Fibroblast of lung (primary cell): ENCODE results near the gene TEX12. TPM values are rescaled to one million over a fixed set of nuclear protein-coding genes. Genes with fewer than 3 reads are reported as not detected.
"Not testable (repeated sequence)": the region's sequence is repeated elsewhere in the genome, so short reads cannot be mapped to it uniquely, and the experiment has no call there.

Experiments
- DNase-seq, 2 donors: peaks; one replicate each; pipeline versions ENCODE4 v3.0.0 to v3.0.0-alpha.2; 2010; ENCODE audit warnings: low read depth in 2 of 2
- H2AFZ ChIP-seq: 2 replicates; pipeline ENCODE4 v1.5.1; 2012; ENCODE audit warnings: low read length, control low read depth, inconsistent platforms
- H3K27ac ChIP-seq: 2 replicates; pipeline ENCODE4 v1.5.1; 2011; ENCODE audit warnings: low read length, control low read depth; ENCODE audit not compliant: insufficient read depth
- H3K27me3 ChIP-seq: 2 replicates; pipeline ENCODE4 v1.5.1; 2011; ENCODE audit warnings: mild to moderate bottlenecking, low read length; ENCODE audit not compliant: control insufficient read depth, insufficient read depth
- H3K36me3 ChIP-seq: 2 replicates; pipeline ENCODE4 v1.5.1; 2011; ENCODE audit warnings: low read length; ENCODE audit not compliant: control insufficient read depth, insufficient read depth
- H3K4me1 ChIP-seq: 2 replicates; pipeline ENCODE4 v1.5.1; 2011; ENCODE audit warnings: low read length; ENCODE audit not compliant: control insufficient read depth, insufficient read depth; ENCODE audit errors: extremely low read depth
- H3K4me2 ChIP-seq: 2 replicates; pipeline ENCODE4 v1.5.1; 2011; ENCODE audit warnings: low read length, control low read depth; ENCODE audit not compliant: insufficient read depth; ENCODE audit errors: extremely low read depth
- H3K4me3 ChIP-seq, 4 experiments: fragments of 200-600 bp in 1 of 4; sonication (generic) in 1 of 4; replicated peaks in 1 of 4; 2 replicates each; pipeline ENCODE4 v1.5.1; 2011 to 2016; ENCODE audit warnings: low read length in 4 of 4, low read depth in 3 of 4, mild to moderate bottlenecking in 3 of 4, control low read depth in 2 of 4, inconsistent platforms in 1 of 4, mixed read lengths in 1 of 4; ENCODE audit not compliant: insufficient read depth in 1 of 4; ENCODE audit errors: control extremely low read depth in 1 of 4
- H3K79me2 ChIP-seq: 2 replicates; pipeline ENCODE4 v1.5.1; 2012; ENCODE audit warnings: mild to moderate bottlenecking, low read length, inconsistent platforms; ENCODE audit not compliant: control insufficient read depth, insufficient read depth
- H3K9ac ChIP-seq: 2 replicates; pipeline ENCODE4 v1.5.1; 2011; ENCODE audit warnings: mild to moderate bottlenecking, low read length, control low read depth; ENCODE audit not compliant: insufficient read depth
- H3K9me3 ChIP-seq: 2 replicates; pipeline ENCODE4 v1.5.1; 2012; ENCODE audit warnings: low read depth, low read length; ENCODE audit not compliant: control insufficient read depth, insufficient read depth
- H4K20me1 ChIP-seq: 2 replicates; pipeline ENCODE4 v1.5.1; 2011; ENCODE audit warnings: low read length; ENCODE audit not compliant: control insufficient read depth, insufficient read depth; ENCODE audit errors: extremely low read depth
- CTCF ChIP-seq, 2 donors: IDR thresholded peaks in 1 of 2; conservative IDR thresholded peaks in 1 of 2; 1 replicate in 1 of 2; 2 replicates in 1 of 2; pipeline ENCODE4 v1.5.1; 2011 to 2012; ENCODE audit warnings: low read length in 2 of 2, control low read depth in 1 of 2, inconsistent platforms in 1 of 2, low read depth in 1 of 2, mild to moderate bottlenecking in 1 of 2
- EZH2 ChIP-seq: IDR thresholded peaks from 2 replicates; pipeline ENCODE4 v1.5.1; 2012; ENCODE audit warnings: low read length, control low read depth, mild to moderate bottlenecking; ENCODE audit errors: missing control alignments
- polyA plus RNA-seq, 2 donors: library from polyadenylated mRNA; depleted of rRNA in 1 of 2; stranded (reverse) in 1 of 2; unstranded in 1 of 2; fragments of >200 nt; gene quantifications; 2 replicates each; pipeline ENCODE4 v1.2.1, GENCODE V29; 2011 to 2012; ENCODE audit warnings: missing spikeins in 1 of 2
- total RNA-seq: library from RNA; depleted of rRNA; stranded (reverse); fragments of >200 nt; gene quantifications from 2 replicates; pipeline ENCODE4 v1.2.1, GENCODE V29; 2014

The TEX12 gene
- total and polyA plus RNA-seq, 2 donors (not counting 1 experiment from before 2014, with no cell fraction given) = 0.09 to 0.17 TPM

- Histone ChIP-seq H2AFZ (no peak overlapping the region), H4K20me1 (no peaks in the 10 kb centered on the region), H3K9me3 (no peaks in the 10 kb centered on the region), H3K27ac (no peak overlapping the region), H3K36me3 (no peaks in the 10 kb centered on the region), H3K4me1 (no peaks in the 10 kb centered on the region), H3K79me2 (no peaks in the 10 kb centered on the region), H3K4me3 (no peak overlapping the region), H3K9ac (no peak overlapping the region), H3K27me3 (no peaks in the 10 kb centered on the region), H3K4me2 (no peak overlapping the region)
- TF ChIP-seq CTCF (conservative IDR thresholded peaks at IDR 0.05 in 1 of 2, IDR thresholded peaks at IDR 0.05 in 1 of 2; ENCODE audit: low read depth in 1 of 2, low read length in 2 of 2) (no peak), EZH2 (no peak)
- no peak for DNase-seq
Measured at GRCh38 chr11:112186304-112186703, 19.1 kb downstream of the TEX12 start.

GRCh38 chr11:112195113-112195512, 27.9 kb downstream of the TEX12 start:
- not testable (repeated sequence) for H3K27ac ChIP-seq, H3K4me3 ChIP-seq, H3K79me2 ChIP-seq, DNase-seq, H2AFZ ChIP-seq, H3K9me3 ChIP-seq, H3K9ac ChIP-seq, H3K36me3 ChIP-seq, H3K4me2 ChIP-seq, H4K20me1 ChIP-seq, H3K4me1 ChIP-seq, H3K27me3 ChIP-seq

- H3K9ac ChIP-seq = no peak overlapping the region
Measured at GRCh38 chr11:112195951-112196351, 28.8 kb downstream of the TEX12 start.

More at GRCh38 chr11:112195951-112196351, 28.8 kb downstream of the TEX12 start:
- no peak overlapping the region for H3K27ac ChIP-seq
- H3K9me3 ChIP-seq = no peaks in the 10 kb centered on the region
- H3K36me3 ChIP-seq = no peaks in the 10 kb centered on the region
- H3K4me1 ChIP-seq = no peaks in the 10 kb centered on the region
- TF ChIP-seq EZH2 (no peak), CTCF (conservative IDR thresholded peaks at IDR 0.05 in 1 of 2, IDR thresholded peaks at IDR 0.05 in 1 of 2; ENCODE audit: low read depth in 1 of 2, low read length in 2 of 2) (no peak)
- no peak overlapping the region for H3K4me2 ChIP-seq
- no peaks in the 10 kb centered on the region for H3K27me3 ChIP-seq
- peak in 1 of 2 donors; percentile 46 for DNase-seq
- no peaks in the 10 kb centered on the region for H4K20me1 ChIP-seq
- H3K4me3 ChIP-seq = no peak overlapping the region
- H3K79me2 ChIP-seq = no peaks in the 10 kb centered on the region
- H2AFZ ChIP-seq = no peak overlapping the region
